PFSK-1 (cell line): ENCODE results near the gene DDX46.

Source experiments
- FOXP2 ChIP-seq: optimal IDR thresholded peaks from 2 replicates; pipeline ENCODE3; 2011; ENCODE audit warnings: borderline replicate concordance, control low read depth, inconsistent platforms; ENCODE audit not compliant: insufficient read depth; ENCODE audit errors: extremely low read length, extremely low read depth
- POLR2AphosphoS5 ChIP-seq: IDR thresholded peaks from 2 replicates; pipeline ENCODE4 v1.6.1; 2012; ENCODE audit warnings: low read depth, mild to moderate bottlenecking, control low read depth, low read length, moderate library complexity
- REST ChIP-seq, 2 experiments: IDR thresholded peaks; 2 replicates each; pipeline versions ENCODE4 v1.6.1 to v1.8.0; 2011 to 2012; ENCODE audit warnings: low read depth in 2 of 2, low read length in 2 of 2, control low read depth in 1 of 2, inconsistent platforms in 1 of 2, mild to moderate bottlenecking in 1 of 2, moderate library complexity in 1 of 2; ENCODE audit not compliant: insufficient read depth in 1 of 2
- SIN3A ChIP-seq: IDR thresholded peaks from 2 replicates; pipeline ENCODE4 v1.6.1; 2012; ENCODE audit warnings: mild to moderate bottlenecking, low read length, moderate library complexity, borderline replicate concordance; ENCODE audit not compliant: insufficient read depth
- TAF1 ChIP-seq: IDR thresholded peaks from 2 replicates; pipeline ENCODE4 v1.6.1; 2012; ENCODE audit warnings: low read length, control low read depth, borderline replicate concordance; ENCODE audit not compliant: insufficient read depth

- no peak for TF ChIP-seq POLR2AphosphoS5
- no peak for TF ChIP-seq REST (IDR thresholded peaks at IDR 0.05; ENCODE audit: insufficient read depth in 1 of 2, low read depth in 2 of 2, low read length in 2 of 2)
- TF ChIP-seq TAF1: no peak
- no peak for TF ChIP-seq FOXP2
- no peak for TF ChIP-seq SIN3A
Measured at GRCh38 chr5:134724872-134725271, 33.7 kb upstream of the DDX46 start.
